Ramos (cell line): ENCODE results near the gene SUSD6.

Experiments
- in situ Hi-C: fragments of 300-500 bp; cut with MboI; formaldehyde crosslinking; loops from one replicate; pipeline ENCODE4 v1.14.3; 2022; ENCODE audit warnings: low sequenced_read_pairs; ENCODE audit not compliant: unreplicated experiment

SUSD6 gene

GRCh38 chr14:69615496-69616407 is 4.4 kb downstream of the SUSD6 start:
- in situ Hi-C loops: loop anchor here (5.0 to 25.0 kb wide), 2 partner anchors 47 to 1047 kb away; no protein-coding TSS in a partner anchor

- in situ Hi-C loops: loop anchor here (5.0 to 25.0 kb wide), 2 partner anchors 46 to 1046 kb away; no protein-coding TSS in a partner anchor
Observed at GRCh38 chr14:69616408-69616773, 5.0 kb downstream of the SUSD6 start.

DNA sequence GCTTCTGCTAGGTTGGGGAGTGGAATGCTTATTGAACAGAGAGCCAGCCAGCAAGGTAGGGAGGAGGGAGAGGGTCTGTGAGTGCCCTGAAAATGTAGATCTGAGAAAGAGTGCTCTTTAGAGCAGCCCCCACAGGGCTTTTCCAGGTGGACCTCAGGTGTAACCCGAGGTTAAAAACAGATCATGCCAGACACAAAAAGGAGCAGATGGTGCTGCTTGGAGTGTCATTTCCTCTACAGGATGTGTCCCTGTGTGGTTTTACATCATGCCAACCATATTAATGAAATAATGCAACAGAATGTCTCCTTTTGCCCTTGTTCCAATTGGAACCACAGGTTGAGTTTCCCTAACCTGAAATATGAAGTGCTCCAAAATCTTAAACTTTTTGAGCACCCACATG is 6.4 kb downstream of the SUSD6 start:
- in situ Hi-C loops: loop anchor here (5.0 to 25.0 kb wide), 2 partner anchors 45 to 1045 kb away; no protein-coding TSS in a partner anchor

- in situ Hi-C loops: loop anchor here (5.0 to 25.0 kb wide), 2 partner anchors 43 to 1043 kb away; no protein-coding TSS in a partner anchor
Observed at GRCh38 chr14:69619012-69619411, 7.6 kb downstream of the SUSD6 start.

GRCh38 chr14:69620211-69620611 is 8.8 kb downstream of the SUSD6 start:
- in situ Hi-C loops: loop anchor here (25.0 kb wide), 1 partner anchor 1042 kb away; no protein-coding TSS in a partner anchor

DNA sequence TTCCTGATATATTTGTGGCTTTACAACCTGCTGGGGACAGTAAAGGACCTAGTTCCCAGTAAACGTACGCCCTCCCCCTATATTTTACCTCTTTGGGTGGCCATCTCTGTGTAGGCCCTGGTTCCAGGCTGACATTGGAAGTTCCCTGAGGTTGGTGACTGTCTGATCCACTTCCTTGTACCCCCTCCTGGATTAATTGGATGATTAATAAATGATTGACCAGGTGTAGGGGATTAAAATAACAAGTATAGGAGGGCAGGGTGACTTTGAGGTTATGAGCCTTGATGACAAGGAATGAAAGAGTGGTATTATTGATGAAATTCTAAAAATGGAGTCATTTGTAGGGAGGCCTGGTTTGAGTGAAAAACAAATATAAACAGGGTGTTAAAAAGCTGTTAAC is 9.6 kb downstream of the SUSD6 start:
- in situ Hi-C loops: loop anchor here (25.0 kb wide), 1 partner anchor 1041 kb away; no protein-coding TSS in a partner anchor

GRCh38 chr14:69624136-69624535 is 12.7 kb downstream of the SUSD6 start:
- in situ Hi-C loops: loop anchor here (25.0 kb wide), 1 partner anchor 1038 kb away; no protein-coding TSS in a partner anchor

- in situ Hi-C loops: no loop called here
Observed at GRCh38 chr14:69625299-69626131, 14.1 kb downstream of the SUSD6 start.

GRCh38 chr14:69626132-69626500 is 14.7 kb downstream of the SUSD6 start:
- in situ Hi-C loops: no loop called here

DNA sequence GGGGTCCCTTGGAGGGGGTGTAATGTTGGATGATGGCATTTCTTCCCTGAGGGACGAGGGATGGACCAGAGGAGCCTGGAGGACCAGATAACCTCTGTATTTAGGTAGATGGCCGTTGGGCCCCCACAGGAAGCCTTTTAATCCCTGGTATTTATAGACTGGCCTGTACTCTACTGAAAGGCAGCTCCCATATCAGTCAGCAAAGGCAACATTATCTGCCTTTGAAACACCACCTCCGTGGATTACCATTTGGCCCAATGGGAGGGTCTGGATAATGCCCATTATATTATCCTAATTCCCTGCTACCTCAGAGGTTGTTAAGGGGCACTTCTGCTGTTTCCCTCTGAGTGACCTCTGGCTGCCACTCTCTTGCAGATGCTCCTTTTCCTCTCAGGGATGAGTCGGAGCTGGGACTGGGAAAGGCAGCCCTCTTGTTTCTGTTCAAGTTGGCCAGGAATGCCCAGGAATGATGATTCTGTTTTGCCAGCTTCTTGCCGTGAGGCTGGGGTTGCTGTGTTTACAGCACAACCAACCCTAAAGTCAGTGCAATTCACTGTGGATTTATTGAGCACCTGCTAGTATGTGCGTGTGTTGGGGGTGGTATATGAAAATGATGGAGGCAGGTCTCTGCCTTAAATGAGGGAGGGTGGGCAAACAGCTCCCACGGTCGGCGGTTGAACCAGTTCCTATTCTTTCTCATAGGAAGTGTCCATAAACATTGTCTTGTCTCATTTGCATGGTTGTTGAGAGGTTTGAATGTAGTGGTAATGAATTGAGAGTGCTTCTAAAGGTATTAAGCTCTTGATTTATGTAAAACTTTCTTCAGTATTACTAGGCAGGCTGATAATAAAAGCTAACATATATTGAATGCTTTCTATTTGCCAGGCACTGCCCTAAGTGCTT is 18.1 kb downstream of the SUSD6 start:
- in situ Hi-C loops: no loop called here

GRCh38 chr14:69630360-69630759 is 19.0 kb downstream of the SUSD6 start:
- in situ Hi-C loops: no loop called here

DNA sequence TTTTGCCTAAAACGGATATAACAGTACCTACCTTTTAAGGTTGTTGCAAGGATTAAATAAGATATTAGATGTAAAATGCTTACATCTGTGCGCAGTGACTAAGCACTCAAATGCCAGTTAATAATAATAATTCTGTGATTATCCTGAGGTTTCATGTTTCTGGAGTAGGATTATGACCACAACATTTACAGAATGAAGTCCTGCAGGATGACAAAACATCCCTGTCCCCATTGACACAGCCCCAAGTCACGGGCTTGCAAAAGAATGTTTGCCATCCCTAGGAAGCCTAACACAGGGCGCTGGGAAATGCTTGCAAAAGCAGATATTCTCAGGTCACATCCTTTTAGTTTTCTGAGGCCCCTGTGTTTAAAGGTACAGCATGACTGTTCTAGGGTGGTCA is 20.1 kb downstream of the SUSD6 start:
- in situ Hi-C loops: no loop called here

GRCh38 chr14:69632164-69632563 is 20.8 kb downstream of the SUSD6 start:
- in situ Hi-C loops: no loop called here

GRCh38 chr14:69632593-69633151 is 21.3 kb downstream of the SUSD6 start:
- in situ Hi-C loops: no loop called here

DNA sequence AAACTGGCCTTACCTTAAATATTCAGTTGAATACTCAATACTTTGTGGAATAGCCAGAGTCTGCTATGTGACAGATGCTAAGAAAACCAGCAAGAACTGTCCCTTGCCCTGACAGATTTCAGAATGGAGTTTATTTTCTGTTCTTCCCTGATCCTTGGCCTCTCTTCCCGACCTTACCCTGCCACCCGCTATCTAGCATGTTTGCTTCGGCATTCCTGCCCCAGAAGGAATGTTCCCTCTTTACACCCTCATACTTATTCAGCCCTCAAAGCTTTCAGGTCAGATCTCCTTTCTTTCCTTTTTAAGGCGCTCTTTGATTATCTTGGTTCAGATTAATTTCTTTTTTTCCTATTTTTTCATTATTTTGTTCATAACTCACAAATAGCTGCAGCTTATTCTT is 21.8 kb downstream of the SUSD6 start:
- in situ Hi-C loops: no loop called here

DNA sequence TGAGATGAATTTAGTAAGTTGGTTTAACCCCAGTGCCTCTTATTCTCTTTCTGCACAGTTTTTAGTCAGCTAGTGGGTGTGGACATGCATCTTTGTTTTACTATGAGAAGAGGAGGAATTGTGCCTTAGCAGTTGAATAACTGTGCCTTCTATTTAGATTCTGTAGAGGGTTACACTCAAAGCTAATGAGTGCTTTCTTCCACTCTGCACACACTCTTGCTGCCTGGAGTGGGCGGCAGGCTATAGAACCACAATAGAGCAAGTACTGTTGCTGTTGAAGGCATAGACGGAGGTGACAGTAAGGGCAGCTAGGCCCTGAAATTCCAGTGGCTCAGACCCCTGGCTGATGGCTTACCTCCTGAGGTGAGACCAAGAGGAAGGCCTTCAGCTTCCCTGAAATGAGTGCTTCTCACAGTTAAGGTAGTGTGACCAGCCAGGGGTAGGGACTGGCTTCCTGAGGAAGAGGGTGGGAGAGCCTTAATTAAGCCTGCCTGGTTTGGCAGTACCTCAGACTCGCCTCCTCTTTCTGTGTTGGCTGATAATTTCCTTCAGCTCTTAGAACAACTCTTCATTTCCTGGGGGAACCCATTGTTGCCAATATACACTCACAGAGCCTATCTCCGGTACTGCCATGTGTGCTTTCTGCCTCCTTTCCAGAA is 24.7 kb downstream of the SUSD6 start:
- in situ Hi-C loops: no loop called here

- in situ Hi-C loops: no loop called here
Observed at GRCh38 chr14:69636718-69637480, 25.5 kb downstream of the SUSD6 start.

DNA sequence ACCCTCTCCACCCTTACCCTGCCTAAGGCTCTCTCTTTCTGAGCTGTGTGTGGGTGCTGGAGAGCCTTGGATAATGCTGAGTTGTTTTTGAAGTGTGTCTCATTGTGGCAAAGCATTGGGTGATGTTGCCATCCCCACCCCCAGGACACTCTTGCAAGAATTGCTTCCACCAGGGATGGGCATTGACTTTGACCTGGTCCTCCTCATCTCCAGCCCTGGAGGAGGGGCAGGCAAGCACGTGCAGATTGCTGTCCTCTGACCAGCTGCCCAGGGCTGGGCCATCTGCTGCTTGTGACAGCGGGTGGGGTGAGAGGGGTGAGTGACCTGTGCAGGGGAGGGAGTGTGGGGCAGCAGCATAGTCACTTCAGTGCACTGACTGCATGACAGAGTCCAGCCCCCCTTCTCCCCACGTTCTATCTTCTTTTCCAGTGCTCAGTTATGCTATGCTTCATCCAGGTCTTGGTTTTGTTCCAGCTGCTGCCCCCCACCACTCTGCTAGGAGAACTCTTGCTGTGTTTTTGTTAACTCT is 26.2 kb downstream of the SUSD6 start:
- in situ Hi-C loops: no loop called here
